GM21390 (cell line): Measurements from ENCODE around the gene GAREM2.
A peak's percentile ranks its signal among the peaks of the same experiment; 100 is the strongest.

Source experiments
- ATAC-seq: cut with Tn5 transposase; IDR thresholded peaks from one replicate; pipeline ENCODE4 v1.9.1; 2021; ENCODE audit not compliant: unreplicated experiment

Gene GAREM2

DNA sequence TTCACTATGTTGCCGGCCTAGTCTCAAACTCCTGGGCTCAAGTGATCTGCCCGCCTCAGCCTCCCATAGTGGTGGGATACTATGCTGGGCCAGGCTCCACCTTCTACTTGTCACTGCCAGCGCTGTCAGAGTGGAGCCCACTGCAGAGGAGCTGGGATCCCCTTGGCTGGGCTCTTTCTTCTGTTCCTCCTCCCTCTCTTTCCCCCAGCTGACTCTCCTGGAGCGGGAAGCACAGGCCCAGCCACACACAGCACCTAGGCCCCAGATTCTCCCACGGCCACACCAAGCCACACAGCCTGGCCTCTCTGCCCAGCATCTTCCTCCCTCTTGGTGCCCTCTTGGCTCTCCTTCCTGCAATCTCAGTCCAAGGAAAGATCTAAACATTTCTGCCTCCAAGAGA is 3.7 kb upstream of the GAREM2 start:
- ATAC-seq, result no peak

DNA sequence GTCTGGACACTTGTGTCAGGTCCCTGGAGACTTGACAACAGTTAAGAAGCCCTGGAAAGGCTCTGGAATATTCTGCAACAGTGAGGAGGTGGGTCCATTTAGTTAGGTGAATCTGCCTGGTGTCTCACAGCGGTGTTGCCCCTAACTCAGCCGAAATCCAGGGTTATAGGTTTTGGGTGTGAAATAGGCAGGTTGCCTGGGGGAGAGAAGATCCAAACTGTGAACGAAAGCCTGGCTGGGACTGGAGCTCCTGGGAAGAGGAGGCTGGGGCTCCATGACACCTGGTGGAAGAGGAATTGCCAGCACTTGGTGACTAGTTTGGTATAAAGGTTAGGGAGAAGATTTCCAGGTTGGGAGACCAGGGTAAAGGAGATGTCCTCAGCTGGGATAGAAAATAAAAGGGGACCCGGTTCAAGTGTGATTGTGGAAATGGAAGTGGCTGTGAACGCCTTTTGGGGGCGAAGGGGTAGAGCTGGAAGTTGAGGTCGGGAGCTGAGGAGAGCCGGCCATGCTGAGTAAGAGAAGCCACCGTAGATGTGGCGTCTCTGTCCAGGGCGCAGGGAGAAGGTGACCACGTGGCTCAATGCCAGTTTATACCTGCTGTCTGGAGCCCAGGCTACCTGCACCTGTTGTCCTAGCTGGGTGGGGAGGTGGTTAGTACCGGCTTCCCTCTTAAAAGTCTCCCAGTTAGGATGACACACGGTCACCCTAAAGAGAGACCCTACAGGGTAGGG is 3.0 kb upstream of the GAREM2 start:
- ATAC-seq, result no peak

DNA sequence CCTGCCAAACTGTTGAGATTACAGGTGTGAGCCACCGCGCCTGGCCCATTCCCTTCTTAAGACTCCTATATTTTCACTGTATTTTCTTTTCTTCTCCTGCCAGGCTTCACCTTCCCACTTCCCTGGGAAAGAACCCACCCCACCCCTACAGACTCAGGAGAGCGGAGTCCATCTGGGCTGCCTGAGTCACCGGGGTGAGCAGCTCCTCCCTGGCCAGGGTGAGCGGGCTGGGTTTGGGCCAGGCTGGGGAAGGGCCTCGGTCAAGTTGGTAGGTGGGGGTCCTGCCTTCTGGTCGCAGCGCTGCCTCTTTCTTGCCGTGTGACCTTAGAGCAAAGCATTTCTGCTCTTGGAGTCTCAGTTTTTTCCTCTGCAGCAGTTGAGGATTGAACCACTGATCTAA is 2.1 kb upstream of the GAREM2 start:
- ATAC-seq, result no peak

DNA sequence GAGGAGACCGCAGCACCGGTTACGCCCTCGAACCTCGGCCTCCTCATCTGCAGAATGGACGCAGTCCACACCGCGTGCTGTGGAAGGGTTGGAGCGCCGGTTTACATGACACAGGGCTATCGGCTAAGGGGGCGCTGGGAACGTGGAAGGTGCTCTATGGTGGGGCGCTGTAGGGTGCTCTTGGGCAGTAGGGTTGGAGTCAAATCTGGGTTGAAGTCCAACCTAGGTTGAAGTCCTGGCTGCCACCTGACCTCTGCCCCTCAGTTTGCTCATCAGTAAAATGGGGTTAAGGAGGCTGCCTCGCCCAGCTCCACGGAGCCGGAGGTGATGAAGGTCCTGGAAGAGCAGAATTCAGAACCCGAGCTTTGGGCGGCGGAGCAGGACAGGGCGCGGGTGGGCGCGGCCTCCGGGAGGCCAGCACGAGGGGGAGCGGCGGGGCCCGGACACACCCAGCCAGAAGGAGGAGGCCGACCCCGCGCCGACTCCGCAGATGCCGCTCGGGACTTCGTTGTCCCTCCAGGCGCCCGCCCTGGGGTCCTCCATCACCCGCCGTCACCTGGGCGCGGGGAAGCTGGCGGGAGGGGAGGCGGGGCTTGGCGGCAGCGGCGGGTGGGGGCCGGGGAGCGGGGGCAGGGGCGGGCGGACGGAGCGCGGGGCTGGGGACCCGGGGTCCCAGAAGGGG is 558 bp upstream of the GAREM2 start:
- ATAC-seq, result no peak

DNA sequence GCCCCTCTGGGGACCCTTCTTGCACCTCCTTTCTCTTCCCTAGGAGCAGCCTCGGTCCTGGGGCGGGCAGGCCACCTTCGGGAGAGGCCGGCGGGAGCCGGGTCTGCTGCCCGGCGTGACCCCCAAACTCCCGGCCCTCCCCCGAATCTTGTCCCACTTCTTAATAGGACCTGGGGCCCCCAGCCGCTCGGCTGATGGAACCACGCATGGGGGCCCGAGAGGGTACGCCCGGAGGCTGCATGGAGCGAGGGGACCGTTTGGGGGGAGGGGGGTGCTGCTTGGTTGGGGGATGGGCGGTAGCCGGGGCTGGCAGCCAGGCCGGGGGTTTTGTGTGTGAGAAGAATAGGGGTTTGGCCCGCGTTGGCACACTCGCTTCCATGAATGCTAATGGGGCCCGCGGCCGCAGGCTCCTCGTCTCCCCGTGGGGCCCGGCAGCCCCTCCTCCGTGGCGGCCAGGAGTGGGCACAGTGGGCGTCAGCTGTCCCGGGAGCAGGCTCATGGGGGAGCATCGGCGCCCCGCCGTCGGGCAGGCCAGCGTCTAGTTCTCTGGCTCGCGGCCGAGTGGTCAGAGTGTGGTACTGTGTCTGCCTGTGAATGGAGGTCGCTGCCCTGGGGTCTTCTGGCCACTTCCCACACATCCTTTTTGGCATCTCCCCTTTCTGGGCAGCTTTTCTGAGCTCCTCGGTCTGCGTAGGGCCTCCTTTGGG is 1.0 kb downstream of the GAREM2 start:
- ATAC-seq, result no peak

DNA sequence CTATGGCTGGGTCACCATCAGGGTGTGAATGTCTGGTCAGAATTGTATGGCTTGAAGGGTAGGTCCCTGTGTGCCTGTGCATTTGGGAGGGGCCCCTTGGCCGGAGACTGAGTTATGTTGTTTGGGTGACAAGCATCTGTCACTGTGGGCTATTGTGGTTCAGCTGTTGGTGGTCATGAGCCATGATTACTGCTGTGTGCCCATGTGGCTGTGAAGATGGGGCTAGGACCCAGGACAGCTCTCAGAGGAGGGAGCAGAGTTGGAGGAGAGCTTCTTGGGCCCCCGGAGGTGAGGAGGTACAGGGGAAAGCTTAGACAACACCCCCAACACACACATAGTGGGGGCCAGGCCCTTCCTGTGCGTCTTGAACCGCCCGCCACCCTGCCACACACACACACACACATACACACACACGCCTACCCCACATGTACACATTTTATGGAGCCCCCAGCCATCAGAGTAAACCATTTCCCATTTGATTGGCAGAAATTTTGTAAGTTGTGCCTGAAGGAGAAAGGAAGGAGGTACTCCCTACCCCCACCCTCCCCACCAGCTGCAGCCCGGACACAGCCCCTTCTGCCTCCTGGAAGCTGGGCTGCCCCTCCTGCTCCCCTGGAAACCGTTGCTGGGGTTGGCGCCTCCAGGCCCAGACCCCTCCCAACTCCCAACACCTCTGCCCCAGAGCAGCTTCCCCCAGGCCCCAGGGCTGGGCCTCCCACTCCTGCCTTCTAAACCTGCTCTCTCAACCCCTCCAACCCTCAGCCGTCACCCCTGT is 2.0 kb downstream of the GAREM2 start:
- ATAC-seq, result no peak

DNA sequence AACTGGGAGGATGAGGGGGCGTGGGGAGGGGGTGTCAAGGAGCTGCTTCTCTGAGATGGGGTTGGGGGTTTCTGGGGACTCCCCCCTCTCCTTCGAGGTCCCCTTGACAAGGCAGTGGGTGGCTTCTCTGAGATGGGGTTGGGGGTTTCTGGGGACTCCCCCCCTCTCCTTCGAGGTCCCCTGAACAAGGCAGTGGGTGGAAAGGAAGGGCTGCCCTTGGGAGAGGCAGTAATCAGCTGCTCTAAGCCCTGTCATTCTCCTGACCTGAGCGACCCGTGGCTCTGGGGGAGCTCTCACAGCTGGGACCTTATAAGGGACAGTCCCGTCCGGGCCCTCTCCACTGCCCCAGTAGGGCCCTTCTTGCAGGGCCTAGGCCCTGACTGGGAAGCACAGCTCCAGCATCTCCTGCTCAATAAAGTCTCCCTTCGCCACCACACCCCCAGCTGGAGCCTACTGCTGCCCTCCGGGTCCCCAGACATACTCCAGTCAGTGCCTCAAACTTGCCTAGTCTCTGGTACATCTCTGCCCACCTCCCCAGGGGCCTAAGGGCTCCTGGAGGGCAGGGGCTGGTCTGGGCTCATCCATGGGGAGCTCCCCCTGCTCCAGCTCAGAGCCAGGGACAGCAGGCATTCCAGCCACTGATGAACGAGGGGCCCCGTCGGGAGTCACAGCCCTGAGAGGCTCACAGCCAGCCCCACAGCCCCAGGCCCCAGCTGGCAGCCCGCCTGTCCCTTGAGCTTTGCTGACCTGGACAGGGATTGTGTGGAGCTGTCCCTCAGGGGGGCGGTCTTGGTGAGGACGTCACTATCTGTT is 2.8 kb downstream of the GAREM2 start:
- no peak for ATAC-seq

DNA sequence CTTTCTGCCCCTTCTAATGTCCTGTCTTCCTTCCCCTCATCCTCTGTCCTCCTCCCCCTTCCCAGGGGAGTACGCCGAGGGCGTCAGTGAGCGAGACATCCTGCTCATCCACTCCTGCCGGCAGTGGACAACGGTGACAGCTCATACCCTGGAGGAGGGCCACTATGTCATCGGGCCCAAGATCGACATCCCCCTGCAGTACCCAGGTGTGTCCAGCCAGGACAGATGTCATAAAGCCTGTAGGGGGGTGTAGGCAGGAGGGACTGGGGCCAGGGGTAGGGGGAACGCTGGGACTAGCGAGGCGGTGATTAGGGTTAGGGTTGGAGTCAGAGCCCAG is 3.4 kb downstream of the GAREM2 start:
- no peak for ATAC-seq

DNA sequence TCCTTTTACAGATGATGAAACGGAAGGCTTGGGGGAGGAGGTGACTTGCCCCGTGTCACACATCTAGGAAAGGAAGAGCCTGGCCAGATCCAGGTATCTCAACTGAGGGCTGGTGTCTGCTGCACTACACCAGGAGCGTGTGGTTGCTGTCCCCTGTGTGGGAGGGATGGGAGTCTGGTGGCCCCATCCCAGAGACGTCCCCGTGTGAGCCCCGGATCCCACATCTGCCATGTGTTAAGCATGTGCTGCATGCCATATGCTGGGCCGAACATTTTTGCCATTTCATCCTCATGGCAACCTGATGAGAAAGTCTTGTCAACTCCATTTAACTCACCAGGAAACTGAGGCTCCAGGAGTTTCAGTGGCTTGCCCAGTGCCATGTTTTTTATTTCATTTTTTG is 4.2 kb downstream of the GAREM2 start:
- no peak for ATAC-seq

DNA sequence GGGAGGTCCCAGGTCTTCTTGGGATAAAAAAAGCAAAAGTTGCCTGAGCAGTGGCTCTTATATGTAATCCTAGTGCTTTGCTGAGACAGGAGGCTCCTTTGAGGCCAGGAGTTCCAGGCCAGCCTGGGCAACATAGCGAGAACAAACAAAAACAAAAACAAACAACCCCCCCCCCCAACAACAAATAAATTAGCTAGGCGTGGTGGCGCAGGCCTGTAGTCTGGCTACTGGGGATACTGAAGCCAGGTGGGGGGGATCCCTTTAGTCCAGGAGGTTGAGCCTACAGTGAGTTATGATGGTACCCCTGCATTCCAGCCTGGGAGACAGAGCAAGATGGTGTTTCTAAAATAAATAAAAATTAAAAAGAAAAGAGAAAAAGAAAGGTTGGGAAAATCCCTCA is 5.4 kb downstream of the GAREM2 start:
- no peak for ATAC-seq

DNA sequence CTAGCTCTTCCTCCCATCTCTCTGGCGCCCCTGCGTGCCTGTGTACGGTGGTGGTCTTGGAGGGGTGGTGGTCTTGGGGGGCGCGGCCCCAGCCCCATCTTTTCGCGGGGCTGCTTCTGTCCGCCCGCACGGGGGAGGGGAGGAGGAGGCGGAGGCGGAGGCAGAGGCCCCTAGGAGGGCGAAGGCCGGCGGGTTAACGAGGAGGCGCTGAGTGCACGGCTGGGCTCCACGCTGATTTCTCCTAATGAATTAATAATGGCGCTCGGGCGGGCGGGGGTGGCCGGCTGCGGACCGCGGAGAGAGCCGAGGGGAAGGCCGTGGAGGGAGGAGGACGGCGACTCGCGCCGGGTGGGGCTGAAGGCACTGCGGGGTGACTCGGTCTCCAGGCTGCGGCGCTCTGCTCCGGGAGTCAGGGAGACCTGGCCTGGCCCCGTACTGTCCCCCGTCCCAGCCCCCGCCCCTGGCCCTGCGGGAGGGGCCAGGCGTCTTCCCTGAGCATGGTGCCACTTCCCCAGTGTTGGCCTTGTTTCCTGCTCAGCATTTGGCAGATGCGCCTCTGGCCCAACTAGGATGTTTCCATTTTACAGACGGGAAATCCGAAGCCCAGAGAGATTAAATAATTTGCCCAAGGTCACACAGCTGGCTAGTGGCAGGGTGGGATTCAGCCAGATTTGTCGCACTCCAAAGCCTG is 6.0 kb downstream of the GAREM2 start:
- ATAC-seq, result no peak

DNA sequence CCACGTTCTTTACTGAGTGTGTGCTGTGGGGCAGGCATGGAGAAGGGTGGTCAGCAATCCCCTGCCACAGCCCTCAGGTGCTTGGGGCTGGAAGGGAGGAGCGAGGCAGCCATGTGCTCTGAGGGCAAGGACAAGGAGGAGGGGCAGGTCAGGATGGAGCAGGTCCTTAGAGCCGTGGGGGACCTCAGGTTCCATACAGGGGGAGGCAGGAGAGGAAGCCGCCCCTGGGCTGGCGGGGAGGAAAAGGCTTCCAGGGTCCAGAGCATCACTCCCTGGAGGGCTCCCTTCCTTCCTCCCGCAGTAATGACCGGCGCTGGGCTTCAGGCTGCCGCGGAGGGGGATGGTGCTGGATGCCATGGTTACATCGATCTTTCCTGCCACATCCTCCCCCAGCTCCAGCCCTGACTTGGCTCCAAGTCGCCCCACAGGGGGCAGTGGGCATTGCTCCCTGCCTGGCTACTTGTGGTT is 6.6 kb downstream of the GAREM2 start:
- no peak for ATAC-seq

DNA sequence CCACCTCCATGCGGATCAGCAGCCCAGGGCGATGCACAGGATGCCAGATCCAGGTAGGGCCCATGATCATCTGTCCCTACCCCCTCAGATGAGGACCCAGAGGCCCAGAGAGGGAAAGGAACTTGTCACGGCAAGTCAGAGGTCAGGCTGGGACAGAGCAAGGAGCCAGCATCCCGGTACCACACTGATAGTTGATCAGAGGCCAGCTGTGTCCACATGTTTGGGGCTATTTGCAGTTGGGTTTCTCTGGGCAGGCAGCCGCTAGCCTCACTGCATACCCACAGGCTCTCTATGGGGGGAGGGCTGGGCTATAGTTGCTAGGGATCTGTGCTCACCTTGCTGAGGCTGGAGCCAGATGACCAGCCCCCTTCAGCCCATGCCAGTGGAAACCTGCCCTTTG is 9.6 kb downstream of the GAREM2 start:
- no peak for ATAC-seq

DNA sequence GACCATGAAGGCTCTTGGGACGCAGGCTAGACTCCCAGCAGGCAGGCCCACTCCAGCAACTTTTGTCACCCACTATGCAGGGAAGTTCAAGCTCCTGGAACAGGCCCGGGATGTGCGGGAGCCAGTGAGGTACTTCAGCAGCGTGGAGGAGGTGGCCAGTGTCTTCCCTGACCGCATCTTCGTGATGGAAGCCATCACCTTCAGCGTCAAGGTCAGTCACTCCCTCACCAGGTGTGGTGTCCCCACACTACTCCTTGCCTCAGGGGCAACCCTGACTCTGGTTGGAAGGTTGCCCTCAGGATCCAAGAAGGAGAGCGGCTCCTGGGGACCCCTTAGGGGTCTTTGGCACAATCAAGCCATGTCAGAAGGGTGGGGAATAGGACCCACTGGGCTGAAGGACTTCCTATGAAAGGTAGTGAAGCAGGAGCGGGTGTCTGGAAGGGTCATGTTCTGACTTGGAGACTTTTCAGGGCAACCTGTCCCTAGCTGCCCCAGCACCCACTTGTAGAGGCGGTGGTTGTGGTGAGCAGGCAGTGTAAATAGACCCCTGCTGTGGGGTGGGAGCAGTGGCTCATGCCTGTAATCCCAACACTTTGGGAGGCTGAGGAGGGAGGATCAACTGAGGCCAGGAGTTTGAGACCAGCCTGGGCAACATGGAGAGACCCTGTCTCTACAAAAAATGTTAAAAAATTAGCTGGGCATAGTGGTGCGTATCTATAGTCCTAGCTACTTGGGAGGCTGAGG is 10.2 kb downstream of the GAREM2 start:
- ATAC-seq, result no peak

DNA sequence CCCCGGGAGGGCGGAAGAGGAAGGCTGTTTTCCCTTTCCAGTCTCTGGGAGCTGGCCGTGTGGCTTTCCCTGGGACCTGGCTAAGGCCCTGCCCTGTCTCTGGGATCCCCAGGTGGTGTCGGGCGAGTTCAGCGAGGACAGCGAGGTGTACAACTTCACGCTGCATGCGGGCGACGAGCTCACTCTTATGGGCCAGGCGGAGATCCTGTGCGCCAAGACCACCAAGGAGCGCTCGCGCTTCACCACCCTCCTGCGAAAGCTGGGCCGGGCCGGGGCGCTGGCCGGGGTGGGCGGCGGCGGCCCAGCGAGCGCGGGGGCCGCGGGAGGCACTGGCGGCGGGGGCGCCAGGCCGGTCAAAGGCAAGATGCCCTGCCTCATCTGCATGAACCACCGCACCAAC is 11.2 kb downstream of the GAREM2 start:
- no peak for ATAC-seq

DNA sequence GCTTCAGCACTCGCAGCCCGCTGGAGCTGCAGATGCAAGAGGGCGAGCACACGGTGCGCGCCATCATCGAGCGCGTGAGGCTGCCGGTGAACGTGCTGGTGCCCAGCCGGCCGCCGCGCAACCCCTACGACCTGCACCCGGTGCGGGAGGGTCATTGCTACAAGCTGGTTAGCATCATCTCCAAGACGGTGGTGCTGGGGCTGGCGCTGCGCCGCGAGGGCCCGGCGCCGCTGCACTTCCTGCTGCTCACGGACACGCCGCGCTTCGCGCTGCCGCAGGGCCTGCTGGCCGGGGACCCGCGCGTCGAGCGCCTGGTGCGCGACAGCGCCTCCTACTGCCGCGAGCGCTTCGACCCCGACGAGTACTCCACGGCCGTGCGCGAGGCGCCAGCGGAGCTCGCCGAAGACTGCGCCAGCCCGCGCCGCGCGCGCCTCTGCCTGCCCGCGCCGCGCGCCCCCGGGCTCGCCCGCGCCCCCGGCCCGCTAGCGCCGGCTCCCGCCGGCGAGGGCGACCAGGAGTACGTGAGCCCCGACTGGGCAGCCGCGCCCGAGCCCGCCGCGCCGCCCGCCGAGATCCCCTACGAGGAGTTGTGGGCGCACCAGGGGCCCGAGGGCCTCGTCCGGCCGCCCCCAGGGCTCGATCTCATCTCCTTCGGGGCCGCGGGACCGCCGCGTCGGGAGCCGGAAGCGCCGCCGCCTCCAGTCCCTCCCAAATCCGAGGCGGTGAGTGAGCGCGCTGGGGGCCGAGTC is 11.8 kb downstream of the GAREM2 start:
- peak; percentile 87 for ATAC-seq

DNA sequence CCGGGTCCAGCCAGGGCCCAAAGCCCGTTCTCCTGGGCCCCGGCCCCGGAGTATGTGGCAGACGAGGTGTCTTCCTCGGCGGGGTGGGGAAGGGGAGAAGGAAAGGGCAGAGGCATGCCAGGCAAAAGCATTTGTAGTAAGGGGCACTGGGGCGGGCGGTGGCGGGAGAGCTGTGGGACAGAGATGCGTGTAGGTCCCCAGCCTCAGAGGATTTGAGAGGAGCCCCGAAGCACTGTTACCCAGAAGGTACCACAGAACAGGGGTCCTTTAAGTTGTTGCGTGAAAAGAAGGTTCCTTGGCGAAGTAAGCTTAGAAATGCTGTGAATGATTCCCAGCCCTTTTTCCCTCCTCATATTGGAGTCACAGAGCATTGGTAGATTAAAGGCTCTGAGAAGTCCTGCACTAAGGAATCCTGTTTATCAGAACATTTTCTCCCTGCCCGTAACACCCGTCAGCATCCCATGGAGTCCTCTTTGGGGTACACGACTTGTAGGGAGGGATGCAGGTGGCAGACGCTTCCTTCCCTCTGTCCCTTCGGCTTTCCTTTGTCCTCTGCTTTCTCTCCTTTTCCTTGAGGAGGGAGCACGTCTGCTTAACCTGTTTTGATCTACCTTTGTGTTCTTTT is 12.5 kb downstream of the GAREM2 start:
- no peak for ATAC-seq
